ENCODE results near the gene NFKB2.

DNA sequence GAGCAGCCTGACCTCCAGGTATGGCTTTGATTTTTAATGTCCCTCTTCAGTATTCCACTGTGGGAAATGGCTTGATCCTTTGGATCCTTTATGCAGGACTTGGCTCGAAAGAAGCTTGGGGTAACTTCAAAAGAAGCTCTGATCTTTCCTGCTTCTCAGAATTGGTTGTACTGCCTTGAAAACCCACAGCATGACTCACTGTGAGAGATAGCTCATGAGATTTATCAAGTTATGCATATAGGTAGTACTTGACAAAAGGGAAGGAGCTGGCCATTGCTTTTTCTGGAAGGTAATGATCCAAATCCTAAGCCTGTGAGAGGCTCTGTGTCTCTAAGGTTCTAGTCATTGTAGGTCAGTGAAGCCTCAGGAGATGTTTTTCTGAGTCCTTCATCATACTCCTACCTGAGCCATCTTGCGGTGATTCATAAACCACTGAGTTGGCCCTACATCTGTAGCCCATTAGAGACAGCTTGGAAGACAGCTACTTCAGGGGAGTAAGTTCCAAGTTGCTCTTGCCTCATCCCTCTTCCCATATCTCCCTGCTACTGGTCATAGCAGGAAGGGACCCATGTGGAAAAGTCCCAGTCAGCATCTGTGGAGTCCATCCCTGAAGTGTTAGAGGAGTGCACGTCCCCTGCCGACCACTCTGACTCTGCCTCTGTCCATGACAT is 36.7 kb upstream of the NFKB2 start:
- TF ChIP-seq, protein P1, sequence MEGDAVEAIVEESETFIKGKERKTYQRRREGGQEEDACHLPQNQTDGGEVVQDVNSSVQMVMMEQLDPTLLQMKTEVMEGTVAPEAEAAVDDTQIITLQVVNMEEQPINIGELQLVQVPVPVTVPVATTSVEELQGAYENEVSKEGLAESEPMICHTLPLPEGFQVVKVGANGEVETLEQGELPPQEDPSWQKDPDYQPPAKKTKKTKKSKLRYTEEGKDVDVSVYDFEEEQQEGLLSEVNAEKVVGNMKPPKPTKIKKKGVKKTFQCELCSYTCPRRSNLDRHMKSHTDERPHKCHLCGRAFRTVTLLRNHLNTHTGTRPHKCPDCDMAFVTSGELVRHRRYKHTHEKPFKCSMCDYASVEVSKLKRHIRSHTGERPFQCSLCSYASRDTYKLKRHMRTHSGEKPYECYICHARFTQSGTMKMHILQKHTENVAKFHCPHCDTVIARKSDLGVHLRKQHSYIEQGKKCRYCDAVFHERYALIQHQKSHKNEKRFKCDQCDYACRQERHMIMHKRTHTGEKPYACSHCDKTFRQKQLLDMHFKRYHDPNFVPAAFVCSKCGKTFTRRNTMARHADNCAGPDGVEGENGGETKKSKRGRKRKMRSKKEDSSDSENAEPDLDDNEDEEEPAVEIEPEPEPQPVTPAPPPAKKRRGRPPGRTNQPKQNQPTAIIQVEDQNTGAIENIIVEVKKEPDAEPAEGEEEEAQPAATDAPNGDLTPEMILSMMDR (IDR thresholded peaks at IDR 0.05; ENCODE audit: poor library complexity, severe bottlenecking): no peak
- TF ChIP-seq RAD21 (conservative IDR thresholded peaks at IDR 0.05) (no peak), MXI1 (conservative IDR thresholded peaks at IDR 0.05; ENCODE audit: poor library complexity, severe bottlenecking) (no peak), EZH2 (IDR thresholded peaks at IDR 0.05; ENCODE audit: borderline replicate concordance, insufficient read depth, low read length, poor library complexity, severe bottlenecking) (no peak), POLR2AphosphoS5 (IDR thresholded peaks at IDR 0.05) (no peak), TAF1 (IDR thresholded peaks at IDR 0.05; ENCODE audit: low read depth) (no peak)
- TF ChIP-seq, protein P2, sequence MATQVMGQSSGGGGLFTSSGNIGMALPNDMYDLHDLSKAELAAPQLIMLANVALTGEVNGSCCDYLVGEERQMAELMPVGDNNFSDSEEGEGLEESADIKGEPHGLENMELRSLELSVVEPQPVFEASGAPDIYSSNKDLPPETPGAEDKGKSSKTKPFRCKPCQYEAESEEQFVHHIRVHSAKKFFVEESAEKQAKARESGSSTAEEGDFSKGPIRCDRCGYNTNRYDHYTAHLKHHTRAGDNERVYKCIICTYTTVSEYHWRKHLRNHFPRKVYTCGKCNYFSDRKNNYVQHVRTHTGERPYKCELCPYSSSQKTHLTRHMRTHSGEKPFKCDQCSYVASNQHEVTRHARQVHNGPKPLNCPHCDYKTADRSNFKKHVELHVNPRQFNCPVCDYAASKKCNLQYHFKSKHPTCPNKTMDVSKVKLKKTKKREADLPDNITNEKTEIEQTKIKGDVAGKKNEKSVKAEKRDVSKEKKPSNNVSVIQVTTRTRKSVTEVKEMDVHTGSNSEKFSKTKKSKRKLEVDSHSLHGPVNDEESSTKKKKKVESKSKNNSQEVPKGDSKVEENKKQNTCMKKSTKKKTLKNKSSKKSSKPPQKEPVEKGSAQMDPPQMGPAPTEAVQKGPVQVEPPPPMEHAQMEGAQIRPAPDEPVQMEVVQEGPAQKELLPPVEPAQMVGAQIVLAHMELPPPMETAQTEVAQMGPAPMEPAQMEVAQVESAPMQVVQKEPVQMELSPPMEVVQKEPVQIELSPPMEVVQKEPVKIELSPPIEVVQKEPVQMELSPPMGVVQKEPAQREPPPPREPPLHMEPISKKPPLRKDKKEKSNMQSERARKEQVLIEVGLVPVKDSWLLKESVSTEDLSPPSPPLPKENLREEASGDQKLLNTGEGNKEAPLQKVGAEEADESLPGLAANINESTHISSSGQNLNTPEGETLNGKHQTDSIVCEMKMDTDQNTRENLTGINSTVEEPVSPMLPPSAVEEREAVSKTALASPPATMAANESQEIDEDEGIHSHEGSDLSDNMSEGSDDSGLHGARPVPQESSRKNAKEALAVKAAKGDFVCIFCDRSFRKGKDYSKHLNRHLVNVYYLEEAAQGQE (IDR thresholded peaks at IDR 0.05; ENCODE audit: borderline replicate concordance): no peak
